OCI-M2 (cell line): Measurements from ENCODE around the gene IFNA1.
"Not testable (repeated sequence)": the region's sequence is repeated elsewhere in the genome, so short reads cannot be mapped to it uniquely, and the experiment has no call there.

Source experiments
- DNase-seq: peaks from one replicate; lab custom pipeline; 2025; ENCODE audit not compliant: unreplicated experiment; lab: John Stamatoyannopoulos, UW

The IFNA1 gene

DNA sequence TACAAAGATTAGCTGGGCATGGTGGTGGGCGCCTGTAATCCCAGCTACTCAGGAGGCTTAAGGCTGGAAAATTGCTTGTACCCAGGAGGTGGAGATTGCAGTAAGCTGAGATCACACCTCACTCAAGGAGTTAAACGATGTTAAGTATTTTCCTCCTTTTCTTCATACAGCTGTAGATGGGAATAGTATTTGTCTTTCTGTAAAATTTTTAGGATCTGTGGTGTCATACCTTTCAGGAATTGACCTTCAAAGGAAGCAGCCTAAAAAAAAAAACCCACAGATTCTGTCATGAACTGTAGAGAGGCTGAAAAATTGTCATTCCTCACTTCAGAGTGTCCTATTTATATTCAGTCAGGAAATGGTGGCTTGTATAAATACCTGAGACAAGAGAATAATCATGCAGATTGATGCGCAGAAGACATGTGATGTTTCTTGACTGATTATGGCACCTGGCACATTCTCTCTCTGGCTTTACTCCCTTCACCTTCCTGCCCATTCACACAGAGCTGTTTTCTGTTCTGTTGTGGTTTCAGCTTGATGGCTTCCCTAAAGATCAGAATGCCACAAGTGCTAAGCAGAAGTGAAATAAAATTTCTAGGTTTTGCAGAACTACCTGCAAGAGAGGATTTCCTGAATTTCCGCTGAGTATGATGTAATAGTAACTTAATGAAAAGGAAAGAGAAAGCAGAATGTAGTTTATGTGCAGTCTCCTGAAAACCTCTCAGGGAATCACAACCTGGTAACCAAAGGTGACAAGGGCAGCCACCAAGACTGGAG is 3.8 kb downstream of the IFNA1 start:
- no peak for DNase-seq

DNA sequence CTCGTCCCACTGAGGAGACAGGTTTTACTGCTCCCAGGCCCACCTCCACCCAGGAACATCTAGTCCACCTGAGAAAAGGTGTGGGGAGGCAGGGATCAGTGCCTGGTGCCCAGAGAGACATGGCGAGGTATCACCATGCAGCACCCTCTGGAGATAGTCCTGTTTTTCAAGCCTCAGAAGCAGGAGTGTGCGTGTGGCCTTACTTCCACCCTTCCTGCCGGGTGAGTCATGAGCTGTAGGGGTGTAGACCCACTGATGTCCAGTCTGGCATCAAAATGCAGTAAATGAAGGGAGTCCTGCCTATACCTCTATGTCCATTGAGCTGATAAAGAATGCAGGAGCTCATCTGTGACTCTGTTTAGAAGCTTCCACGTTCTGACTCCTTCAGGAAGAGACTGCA is 9.1 kb downstream of the IFNA1 start:
- DNase-seq: not testable (repeated sequence)

DNA sequence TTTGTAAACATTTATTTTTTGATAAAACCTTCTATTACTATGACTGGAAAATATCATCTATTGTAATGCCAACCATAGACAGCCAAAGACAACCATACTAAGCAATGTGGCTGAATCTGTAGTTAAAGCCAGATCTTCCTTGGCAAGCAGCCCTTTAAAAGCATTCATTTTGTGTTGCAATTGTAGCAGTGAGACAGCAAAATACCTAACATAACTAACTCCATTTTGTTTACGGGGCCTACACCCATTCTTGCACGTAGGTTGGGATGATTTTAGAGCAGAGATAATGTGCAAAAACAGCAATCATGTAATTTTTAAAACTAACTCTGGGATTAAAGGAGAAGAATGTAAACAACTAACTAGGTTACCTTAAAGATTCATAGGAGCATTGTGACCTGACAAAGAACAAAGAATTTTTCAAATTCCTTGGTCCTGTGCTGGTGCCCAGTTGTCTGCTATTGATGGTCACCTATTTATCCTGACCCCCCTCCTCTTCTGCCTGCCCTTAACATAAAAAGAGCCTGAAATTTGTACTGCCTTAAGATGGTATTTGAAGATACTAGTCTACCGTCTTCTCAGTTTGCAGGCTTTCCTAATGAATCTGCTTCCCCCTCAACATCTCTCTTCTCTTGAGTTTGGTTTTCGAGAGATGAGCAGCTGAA is 10.6 kb downstream of the IFNA1 start:
- DNase-seq: no peak

DNA sequence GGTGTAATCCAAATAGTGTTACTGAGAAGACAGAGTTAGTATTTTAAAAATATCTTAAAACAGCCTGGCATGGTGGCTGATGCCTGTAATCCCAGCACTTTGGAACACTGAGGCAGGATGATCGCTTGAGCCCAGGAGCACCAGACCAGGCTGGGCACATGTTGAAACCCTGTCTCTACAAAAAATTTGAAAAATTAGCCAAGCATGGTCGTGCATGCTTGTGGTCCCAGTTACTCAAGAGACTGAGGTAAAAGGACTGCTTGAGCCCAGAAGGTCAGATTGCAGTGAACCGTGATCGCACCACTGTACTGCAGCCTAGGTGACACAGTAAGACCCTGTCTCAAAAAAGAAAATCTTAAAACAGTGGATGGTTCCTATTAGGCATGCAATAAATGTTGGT is 12.4 kb downstream of the IFNA1 start:
- no peak for DNase-seq

DNA sequence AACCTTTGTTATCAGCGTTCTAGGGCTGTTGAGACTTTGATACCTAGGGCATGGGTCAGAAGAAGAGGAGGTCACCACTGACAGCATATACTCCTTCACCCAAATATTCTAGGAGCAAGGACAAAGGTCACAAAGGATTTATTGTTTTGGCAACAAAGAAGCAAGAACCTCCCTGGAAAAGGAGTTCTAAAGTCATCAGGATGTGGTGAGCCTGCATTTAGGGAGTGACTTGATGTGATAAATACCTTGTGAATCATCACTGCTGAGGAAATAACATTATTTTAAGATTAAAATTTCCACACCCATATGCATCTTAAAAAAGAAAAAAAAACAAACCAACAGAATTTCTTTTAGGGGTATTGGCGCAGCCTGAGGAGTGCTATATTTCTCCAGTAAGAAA is 13.9 kb downstream of the IFNA1 start:
- no peak for DNase-seq

DNA sequence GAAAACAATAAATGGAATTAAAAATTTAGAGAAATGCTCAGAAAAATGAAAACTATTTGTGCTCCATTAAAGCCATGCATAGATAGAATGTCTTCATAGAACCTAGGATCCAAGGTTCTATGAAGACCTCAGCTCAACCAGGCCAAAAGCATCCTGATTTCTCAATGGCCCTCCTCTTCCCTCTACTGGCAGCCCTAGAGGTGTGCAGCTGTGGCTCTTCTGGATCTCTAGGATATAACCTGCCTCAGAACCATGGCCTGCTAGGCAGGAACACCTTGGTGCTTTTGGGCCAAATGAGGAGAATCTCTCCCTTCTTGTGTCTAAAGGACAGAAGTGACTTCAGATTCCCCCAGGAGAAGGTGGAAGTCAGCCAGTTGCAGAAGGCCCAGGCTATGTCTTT is 15.1 kb downstream of the IFNA1 start:
- no peak for DNase-seq

DNA sequence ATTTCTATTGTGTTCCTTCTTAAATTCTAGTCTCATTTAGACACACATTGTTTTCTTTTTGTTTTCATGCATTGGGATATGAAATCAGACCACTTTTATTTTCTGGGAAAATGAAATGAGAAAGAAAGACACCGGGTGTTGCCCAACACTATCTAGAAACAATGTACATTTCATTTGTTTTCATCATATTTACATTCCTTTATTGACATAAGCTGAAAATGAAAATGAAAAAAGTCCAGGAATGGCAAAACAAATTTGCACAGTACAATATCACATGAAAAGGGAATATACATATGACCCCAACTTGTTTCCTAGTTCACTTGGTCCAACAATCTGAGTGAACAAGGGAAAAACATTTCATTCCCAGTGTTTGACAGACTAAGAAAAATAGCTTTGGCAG is 21.1 kb downstream of the IFNA1 start:
- no peak for DNase-seq

DNA sequence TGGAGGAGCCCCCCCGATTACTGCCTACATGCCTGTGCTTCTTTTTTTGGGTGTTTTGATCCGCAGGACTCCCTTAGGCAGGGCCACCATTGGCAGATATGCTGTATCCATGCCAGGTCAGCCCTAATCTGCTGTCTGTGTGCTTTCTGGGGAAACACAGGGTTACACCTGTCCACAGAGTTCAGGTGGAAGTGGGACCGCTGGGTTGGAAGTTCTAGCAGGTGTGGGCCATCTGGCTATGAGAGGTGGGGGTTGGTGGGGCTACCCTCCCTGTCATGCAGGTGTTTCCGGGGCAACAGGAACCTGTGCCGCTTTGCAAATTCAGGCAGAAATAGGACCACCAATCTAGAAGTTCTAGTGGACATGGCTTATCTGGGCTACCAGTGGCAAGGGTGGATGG is 24.9 kb downstream of the IFNA1 start:
- DNase-seq: no peak

DNA sequence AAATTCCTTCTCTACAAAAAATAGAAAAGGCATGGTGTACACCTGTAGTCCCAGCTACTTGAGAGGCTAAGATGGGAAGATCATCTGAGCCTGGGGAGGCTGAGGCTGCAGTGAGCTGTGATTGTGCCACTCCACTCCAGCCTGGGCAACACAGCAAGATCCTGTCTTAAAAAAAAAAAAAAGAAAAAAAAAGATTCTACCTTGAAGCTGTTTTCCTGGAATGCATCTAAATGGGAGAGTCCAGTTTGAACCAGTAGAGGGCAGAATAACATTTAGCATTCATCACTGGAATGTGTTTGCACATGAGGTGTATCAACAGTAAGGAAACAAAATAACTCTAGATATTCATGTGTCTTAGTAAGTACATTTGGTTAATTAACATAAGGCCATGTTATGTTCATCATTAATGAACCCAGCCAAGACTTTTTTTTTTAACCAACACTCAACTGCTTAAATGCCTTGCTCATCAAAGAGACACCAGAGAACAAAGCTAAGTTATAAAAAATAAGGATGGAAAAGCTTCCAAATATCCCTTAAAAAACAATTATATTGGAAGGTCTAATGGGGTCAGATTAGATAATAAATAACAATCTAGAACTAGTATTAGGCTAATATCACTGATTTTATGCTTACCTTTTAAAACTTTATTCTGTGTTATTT is 25.8 kb downstream of the IFNA1 start:
- DNase-seq: peak; percentile 26

DNA sequence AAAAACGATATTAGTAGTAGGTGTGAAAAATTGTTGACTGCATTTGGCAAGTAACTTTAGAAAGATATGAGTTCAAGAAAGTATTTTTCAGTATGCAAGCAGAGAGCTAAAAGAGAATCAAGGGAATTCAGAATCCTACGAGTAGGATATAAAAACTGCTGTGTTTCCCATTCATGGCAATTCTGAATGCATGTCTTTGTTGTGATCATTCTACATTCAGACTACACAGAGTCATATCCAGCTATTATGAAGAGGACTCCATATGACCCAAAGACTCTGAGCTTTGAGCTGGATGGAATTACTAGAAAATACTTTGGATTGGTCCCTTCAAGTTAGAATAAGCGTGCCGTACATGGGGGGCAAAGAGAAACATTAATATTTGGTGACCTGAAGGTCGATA is 29.9 kb downstream of the IFNA1 start:
- no peak for DNase-seq

DNA sequence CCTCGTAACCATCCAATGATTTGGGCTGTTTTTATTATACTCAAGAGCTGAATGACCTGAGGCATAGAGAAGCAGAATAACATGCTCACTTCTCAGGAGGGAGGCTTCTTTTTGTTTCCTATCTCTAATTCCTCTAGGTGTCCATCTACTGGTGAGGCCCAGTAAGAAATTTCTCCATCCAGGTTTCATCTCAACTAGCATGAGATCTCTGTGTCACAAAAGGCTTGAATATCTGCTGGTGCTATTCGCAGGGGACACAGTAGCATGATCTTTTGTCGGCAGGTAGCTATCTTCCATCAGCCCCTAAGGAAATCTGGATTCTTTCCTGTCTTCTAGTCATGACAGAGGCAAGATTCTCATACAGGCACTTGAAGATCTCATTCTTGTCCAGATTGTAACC is 33.0 kb downstream of the IFNA1 start:
- DNase-seq: no peak

DNA sequence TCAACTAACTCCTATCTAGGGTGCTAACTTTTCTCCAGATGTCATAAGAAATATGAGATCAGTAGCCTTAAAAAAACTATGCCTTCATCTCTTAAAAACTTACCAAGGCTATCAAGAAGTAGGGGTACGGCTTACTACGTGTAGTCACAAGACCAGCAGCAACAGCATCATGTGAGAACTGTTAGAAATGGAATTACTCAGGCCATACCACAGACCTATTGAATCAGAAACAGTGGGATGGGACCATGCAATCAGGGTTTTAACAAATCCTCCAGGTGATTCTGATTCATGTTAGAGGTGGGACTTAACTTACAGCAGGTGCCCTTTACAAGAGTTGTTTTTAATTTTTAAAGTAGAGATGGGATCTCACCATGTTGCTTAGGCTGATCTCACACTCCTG is 37.2 kb downstream of the IFNA1 start:
- DNase-seq: no peak

DNA sequence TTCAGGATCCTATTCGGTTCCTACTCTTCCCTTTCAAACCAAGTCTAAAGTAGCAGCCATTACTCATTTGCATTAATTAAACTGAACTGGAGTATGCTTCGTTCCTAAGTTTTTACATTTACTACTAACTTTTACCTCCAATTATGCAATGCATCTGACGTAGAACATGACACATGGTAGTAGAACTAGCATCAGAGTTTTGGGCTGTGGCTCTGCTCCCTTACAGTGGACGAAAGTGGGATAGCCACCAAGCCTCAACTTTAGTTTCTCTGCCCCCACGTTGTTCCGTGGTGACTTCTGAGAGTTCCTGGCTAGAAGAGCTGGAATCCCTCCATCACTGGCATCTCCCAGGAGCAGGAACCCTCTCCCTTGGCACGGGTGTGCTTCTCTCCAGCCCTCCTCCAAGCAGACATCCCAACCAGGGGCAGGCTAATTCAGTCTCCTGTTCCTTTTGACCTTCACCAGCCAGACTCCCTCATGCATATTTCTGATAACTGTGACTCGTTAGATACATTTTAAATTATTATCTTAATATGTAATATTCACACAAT is 39.0 kb downstream of the IFNA1 start:
- no peak for DNase-seq

DNA sequence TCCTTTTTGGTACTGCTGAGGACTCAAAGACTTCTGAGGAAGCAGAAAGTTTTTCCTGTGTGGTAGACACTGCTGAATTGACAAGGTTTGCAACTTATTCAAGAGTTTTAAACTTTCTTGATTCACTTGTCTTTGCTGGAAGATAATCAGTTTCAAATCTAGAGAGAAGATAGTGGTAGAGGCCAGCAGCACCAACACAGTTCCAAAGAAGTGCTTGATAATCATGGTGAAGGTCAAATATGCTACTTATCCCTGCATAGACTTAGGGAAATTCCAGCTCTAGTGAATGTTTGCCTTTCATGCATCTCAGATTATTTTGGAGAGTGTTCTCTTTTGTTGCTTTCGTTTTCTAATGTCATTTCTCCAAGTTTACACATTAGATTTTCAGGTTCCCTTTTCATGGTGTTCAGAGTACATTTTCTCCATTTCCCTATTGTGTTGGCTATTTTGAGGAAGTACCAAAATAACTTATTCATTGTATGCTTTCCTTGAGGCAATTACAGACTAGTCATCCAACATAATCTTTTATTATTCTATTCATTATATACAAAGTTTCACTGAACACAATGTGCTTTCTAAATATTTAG is 41.3 kb downstream of the IFNA1 start:
- DNase-seq: no peak

DNA sequence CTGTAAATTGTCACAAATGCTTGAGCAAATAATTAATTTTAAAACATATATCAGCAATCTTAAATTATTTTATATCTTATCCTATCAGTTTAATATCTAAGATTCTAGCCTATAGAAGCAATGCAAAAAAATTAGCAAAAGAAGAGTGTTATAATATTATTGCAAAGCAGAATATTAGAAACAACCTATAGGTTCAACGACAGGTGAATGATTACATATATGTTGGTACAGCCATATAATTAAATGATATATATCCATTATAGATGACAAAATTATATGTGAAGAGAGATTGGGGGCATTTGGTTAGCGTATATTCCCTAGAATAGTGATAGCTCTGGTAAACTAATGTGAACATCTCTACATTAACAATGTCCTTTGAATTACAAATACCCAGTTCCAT is 42.0 kb downstream of the IFNA1 start, which contains the start of gene IFNE:
Gene IFNE, minus strand, starts transcription at position 101 of the 400 bp plus-strand sequence. CDS start 619 bp downstream, outside the sequence.
- DNase-seq: no peak
